Activated CD4-positive, alpha-beta T cell treated with anti-CD3 and anti-CD28 coated beads for 4 hours (primary cell): ENCODE measurements around the gene ANTXRL.
"Not testable (repeated sequence)": the region's sequence is repeated elsewhere in the genome, so short reads cannot be mapped to it uniquely, and the experiment has no call there.

Source experiments
- DNase-seq, 2 donors: peaks; one replicate each; pipeline ENCODE4 v3.0.0-alpha.2; 2020

Gene ANTXRL

DNA sequence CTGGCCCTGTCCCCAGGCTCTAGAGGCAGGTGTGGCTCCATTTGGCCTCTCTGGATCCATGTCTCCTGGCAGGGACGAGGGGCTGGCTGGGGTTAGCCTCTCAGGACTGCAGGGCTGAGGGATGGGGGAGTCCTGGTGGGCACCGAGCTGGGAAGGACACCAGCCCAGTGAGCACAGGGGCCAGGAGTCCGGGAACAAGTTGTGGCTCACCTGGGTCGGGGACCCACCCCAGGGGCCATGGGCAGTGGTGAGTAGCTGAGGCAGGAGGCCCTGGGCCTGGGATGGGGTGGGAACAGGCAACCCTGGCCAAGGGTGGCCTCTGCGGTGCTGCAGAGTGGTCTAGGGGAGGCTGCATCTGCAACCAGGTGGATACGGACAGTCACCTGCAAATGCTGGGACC, 24.1 kb downstream of the ANTXRL start:
- no peak for DNase-seq

- no peak for DNase-seq
Measured at GRCh38 chr10:46311501-46311951, 24.7 kb downstream of the ANTXRL start.

DNA sequence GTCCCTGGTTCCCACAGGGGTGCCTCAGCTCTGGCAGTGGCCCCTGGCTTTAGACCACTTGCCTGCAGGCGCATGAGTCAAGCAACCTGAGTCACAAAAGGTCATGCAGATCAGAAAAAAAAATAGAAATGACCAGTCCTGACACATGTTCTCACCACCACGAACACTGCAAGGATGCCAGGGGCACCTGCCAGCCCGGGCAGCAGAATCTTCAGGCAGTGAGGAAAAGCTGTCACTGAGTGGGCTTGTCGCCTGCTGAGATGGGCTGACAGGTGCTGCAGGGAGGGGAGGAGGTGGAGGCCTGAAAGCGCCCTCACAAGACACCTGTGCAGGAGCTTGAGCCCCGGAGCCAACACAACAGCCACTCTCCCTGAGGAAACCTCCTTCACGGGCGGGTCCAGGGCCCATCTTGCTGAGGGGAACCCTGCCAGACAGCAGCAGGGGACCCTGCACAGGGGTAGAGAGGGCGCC, 25.2 kb downstream of the ANTXRL start:
- not testable (repeated sequence) for DNase-seq

- DNase-seq, result no peak
Measured at GRCh38 chr10:46312953-46313352, 26.2 kb downstream of the ANTXRL start.

GRCh38 chr10:46314071-46314470, 27.3 kb downstream of the ANTXRL start:
- no peak for DNase-seq

GRCh38 chr10:46315071-46315860, 28.5 kb downstream of the ANTXRL start:
- not testable (repeated sequence) for DNase-seq

GRCh38 chr10:46317370-46317769, 30.6 kb downstream of the ANTXRL start:
- no peak for DNase-seq

GRCh38 chr10:46317889-46318288, 31.1 kb downstream of the ANTXRL start:
- no peak for DNase-seq

GRCh38 chr10:46318799-46319198, 32.0 kb downstream of the ANTXRL start:
- DNase-seq, result no peak

GRCh38 chr10:46319389-46319788, 32.6 kb downstream of the ANTXRL start:
- DNase-seq, result no peak

GRCh38 chr10:46321770-46322169, 35.0 kb downstream of the ANTXRL start:
- DNase-seq, result no peak

- peak in 1 of 2 donors; percentile 0 for DNase-seq
Measured at GRCh38 chr10:46323176-46323575, 36.4 kb downstream of the ANTXRL start.

DNA sequence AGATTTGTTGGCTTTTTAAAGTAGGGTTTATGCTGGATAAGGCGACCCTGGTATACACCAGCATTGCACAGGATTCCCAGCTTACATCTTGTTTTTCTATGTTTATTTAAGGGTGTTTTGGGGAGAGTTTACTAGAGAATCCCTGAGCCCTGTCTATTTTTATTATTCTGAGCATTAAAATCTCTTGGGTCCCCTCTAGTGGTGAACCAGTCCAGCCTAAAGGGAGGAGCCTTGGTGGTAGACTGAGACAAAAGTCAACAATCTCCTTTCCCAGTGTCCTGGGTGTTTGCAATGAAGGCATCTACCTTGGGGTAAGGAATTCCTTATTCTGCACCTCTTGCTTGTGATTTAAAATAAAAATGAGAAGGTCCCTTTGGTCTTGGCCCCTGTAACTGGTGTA, 38.2 kb downstream of the ANTXRL start:
- peak in 1 of 2 donors; percentile 1 for DNase-seq

DNA sequence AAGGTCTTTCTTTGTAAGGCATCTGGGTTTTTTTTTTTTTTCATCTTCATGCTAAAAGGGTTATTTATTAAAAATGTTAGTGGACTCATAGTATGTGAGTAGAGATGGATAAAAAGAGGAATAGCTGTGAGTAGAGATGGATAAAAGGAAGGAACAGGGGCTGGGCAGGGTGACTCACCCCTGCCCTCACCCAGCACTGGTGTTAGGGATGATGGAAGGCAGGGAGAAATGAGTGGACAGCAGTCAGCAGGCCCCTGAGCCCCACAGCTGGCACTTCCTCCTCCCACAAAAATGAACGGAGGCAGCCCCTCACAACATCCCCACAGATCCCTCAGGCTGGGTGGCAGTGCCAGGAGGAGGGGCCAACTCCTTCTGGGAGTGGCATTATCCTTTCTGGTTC, 39.3 kb downstream of the ANTXRL start:
- no peak for DNase-seq

DNA sequence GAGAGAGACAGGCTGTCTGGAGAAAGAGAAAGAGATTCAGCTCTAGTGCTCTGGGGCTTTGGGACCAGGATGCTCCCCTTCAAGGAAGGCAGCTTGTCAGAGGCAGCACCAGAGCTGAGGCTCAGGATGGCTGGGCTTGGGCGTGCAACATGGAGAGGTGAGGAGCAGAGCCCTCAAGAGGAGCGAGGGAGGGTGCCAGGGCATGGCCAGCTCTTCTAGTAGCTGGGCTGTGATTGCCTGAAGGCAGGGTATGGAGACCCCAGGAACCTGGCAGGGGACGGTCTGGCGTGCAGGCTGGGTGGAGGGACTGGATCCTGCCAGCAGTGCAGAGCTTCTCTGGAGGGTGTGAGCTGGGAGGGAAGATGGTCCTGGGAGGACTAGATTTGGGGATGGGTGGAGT, 40.2 kb downstream of the ANTXRL start:
- peak in 1 of 2 donors; percentile 0 for DNase-seq

DNA sequence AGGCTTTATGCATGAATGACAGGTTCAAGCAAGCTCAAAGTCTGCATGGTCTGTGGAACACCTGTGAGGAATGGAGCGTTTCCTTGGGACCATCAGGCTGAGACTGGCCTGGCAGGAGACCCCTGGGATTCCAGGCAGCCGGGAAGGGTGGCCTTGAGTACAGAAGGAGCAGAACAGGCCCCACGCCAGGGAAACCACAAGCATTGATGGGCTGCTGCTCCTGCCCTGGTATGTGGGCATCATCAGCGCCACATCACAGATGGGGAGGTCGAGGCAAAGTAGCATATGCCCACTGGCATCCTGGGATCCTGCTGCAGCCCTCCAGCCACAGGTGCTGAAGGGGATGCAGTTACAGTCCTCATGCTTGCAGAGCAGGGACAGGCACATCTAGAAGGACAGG, 40.9 kb downstream of the ANTXRL start:
- DNase-seq, result peak in 1 of 2 donors; percentile 0

DNA sequence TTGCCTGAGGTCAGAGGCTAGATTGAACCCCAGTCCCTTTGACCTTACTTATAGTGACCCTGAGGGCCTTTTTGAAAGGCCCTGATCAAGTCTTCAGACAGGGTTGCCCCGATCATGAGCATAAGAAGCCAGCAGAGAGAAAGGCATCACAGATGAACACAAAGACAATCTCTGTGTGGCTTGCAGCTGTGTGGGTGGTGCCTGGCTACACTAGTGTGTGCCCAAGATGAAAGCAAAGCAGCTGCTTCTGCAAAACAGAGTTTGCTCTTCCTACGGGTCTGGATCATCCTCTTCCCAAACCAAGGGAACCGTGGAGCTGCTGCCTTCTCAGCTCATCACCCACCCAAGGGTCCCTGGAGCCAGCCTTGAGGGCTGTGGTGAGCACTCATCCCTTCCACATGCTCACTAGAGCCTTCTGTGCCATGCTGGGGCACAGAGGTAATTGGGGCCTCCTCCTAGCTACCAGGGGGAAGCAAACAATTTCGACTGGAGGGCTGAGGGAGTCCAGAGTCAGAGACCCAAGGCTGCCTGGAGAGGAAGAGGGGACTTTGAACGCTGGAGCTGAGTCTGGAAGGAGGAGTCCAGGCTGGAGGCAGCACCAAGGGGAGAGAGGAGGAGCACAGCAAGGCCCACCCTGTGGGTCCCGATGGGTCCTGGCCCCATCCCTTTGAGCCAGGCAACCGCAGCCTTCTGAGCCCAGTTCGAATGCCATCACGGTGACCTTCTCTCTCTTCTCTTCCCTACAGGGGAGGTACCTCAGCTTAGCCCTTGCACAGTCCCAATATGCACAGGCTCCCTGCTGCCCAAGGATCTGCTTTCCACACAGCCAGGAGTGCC, 42.3 kb downstream of the ANTXRL start:
- no peak for DNase-seq

- no peak for DNase-seq
Measured at GRCh38 chr10:46329690-46330016, 42.9 kb downstream of the ANTXRL start.

- no peak for DNase-seq
Measured at GRCh38 chr10:46330894-46331293, 44.1 kb downstream of the ANTXRL start.

- not testable (repeated sequence) for DNase-seq
Measured at GRCh38 chr10:46365484-46365883, 78.7 kb downstream of the ANTXRL start.

DNA sequence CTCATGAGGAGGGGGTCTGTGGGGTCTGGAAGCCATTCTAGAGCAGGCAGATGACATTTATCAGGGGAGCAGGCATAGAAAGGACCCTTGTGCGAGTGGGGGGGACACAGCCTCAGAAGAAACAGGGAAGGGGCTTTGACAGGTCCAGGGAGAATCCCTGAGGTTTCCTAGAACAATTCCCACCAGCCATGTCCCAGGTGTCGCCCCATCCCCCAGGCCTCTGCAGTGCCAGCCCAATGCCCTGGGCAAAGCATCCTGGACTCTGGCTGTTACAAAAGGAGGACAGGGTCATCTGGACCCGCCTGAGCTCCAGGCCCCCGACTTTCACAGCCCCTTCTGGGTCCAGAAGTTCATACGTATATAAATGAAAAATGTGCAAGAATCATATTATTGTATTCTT, 80.4 kb downstream of the ANTXRL start:
- DNase-seq, result not testable (repeated sequence)

- not testable (repeated sequence) for DNase-seq
Measured at GRCh38 chr10:46367666-46368240, 81.0 kb downstream of the ANTXRL start.

GRCh38 chr10:46368956-46369355, 82.2 kb downstream of the ANTXRL start:
- not testable (repeated sequence) for DNase-seq

DNA sequence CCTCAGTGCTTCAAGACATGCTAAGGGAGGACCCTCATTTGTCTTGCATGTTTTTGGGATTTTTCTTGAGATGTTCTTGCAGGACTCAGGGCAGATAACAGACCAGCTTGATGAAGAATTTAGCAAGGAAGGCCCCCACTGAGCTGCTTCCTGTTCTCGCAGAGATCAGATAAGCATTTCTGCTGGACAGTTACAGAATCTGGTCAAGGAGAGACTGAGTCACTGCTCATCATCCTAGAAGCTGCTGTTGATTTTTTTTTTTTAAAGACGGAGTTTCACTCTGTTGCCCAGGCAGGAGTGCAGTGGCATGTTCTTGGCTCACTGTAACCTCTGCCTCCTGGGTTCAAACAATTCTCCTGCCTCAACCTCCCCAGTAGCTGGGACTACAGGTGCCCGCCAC, 87.6 kb downstream of the ANTXRL start:
- DNase-seq, result not testable (repeated sequence)
